OCI-LY7 (cell line): Measurements from ENCODE around the gene DIP2C. TPM values are rescaled to one million over a fixed set of nuclear protein-coding genes. Genes with fewer than 3 reads are reported as not detected.

ENCODE experiments used
- BruUV-seq: library from RNA; stranded (reverse); fragments of 400-500 nt; replicated peaks from 2 replicates; lab custom pipeline; 2021; lab: Mats Ljungman, UMichigan
- CTCF ChIA-PET: fragments of 300-600 bp; sonication (Branson Sonifier 250); formaldehyde crosslinking; loops from one replicate; lab custom pipeline; 2022; ENCODE audit warnings: antibody characterized with exemption; ENCODE audit not compliant: unreplicated experiment; lab: Charles Lee
- POLR2A ChIA-PET: fragments of 300-600 bp; sonication (Branson Sonifier 250); formaldehyde crosslinking; loops from one replicate; lab custom pipeline; 2022; ENCODE audit warnings: antibody characterized with exemption; lab: Charles Lee
- DNase-seq: peaks from one replicate; pipeline ENCODE4 v3.0.0-alpha.2; 2015; ENCODE audit warnings: low spot score
- H2AFZ ChIP-seq: fragments of 200-600 bp; sonication (generic), shearing (Covaris generic); 2 replicates; pipeline ENCODE4 v1.6.1; 2014; ENCODE audit warnings: mild to moderate bottlenecking, antibody characterized with exemption, low read length, moderate library complexity
- H3K27ac ChIP-seq: fragments of 200-600 bp; sonication (generic); 2 replicates; pipeline ENCODE4 v1.5.1; 2014; ENCODE audit warnings: mixed run types, low read depth, mild to moderate bottlenecking, moderate library complexity, low read length, inconsistent platforms; ENCODE audit not compliant: poor library complexity, severe bottlenecking
- H3K36me3 ChIP-seq: fragments of 200-600 bp; sonication (generic); 2 replicates; pipeline ENCODE4 v1.6.1; 2014; ENCODE audit warnings: mild to moderate bottlenecking, antibody characterized with exemption, low read length, moderate library complexity, mixed read lengths; ENCODE audit not compliant: insufficient read depth
- H3K4me1 ChIP-seq: fragments of 200-600 bp; sonication (generic); 2 replicates; pipeline ENCODE4 v1.5.1; 2014; ENCODE audit warnings: mild to moderate bottlenecking, low read length; ENCODE audit not compliant: insufficient read depth, poor library complexity, severe bottlenecking
- H3K4me2 ChIP-seq: fragments of 200-600 bp; sonication (generic); 2 replicates; pipeline ENCODE4 v1.6.1; 2014; ENCODE audit warnings: mild to moderate bottlenecking, low read length
- H3K4me3 ChIP-seq: fragments of 200-600 bp; sonication (generic); 2 replicates; pipeline ENCODE4 v1.5.1; 2014; ENCODE audit warnings: mild to moderate bottlenecking, low read depth, low read length; ENCODE audit not compliant: poor library complexity, severe bottlenecking
- H3K79me2 ChIP-seq: fragments of 200-600 bp; sonication (generic); 2 replicates; pipeline ENCODE4 v1.6.1; 2016; ENCODE audit warnings: low read depth, mild to moderate bottlenecking, low read length, moderate library complexity, mixed read lengths; ENCODE audit not compliant: insufficient read depth
- H3K9me2 ChIP-seq: fragments of 200-600 bp; sonication (generic); 2 replicates; pipeline ENCODE4 v1.6.1; 2016; ENCODE audit warnings: mild to moderate bottlenecking, low read length, mixed read lengths; ENCODE audit not compliant: insufficient read depth
- H3K9me3 ChIP-seq: fragments of 200-600 bp; sonication (generic); 2 replicates; pipeline ENCODE4 v1.6.1; 2014; ENCODE audit warnings: mild to moderate bottlenecking, mixed run types, low read length, mixed read lengths
- H4K20me1 ChIP-seq: fragments of 200-600 bp; sonication (generic); 2 replicates; pipeline ENCODE4 v1.6.1; 2014; ENCODE audit warnings: mild to moderate bottlenecking, antibody characterized with exemption, low read length, moderate library complexity, mixed read lengths; ENCODE audit not compliant: insufficient read depth
- EZH2phosphoT487 ChIP-seq: fragments of 200-600 bp; sonication (generic); IDR thresholded peaks from 2 replicates; pipeline ENCODE4 v1.6.1; 2018; ENCODE audit warnings: low read depth, borderline replicate concordance, mild to moderate bottlenecking, mixed run types, antibody characterized with exemption, low read length, moderate library complexity, mixed read lengths
- intact Hi-C: fragments of 100-400 bp; cut with micrococcal nuclease; formaldehyde crosslinking; loops from one replicate; pipeline ENCODE4 v1.10.0; 2022; ENCODE audit not compliant: unreplicated experiment
- total RNA-seq, 2 experiments: library from RNA; depleted of rRNA in 1 of 2; stranded (reverse); fragments of >200 nt in 1 of 2; shearing (Covaris generic) in 1 of 2; gene quantifications; 2 replicates each; pipeline ENCODE4 v1.2.3, GENCODE V29; 2014 to 2022
- TF ChIP-seq, protein P1 (sequence below): fragments of 200-600 bp; sonication (generic); conservative IDR thresholded peaks from 2 replicates; pipeline ENCODE4 v1.5.1; 2014; ENCODE audit warnings: mild to moderate bottlenecking, antibody characterized with exemption, low read length, moderate library complexity, mixed read lengths

DIP2C gene
- total RNA-seq, 2 experiments from 2014 or later = 10.9 to 29.5 TPM

DNA sequence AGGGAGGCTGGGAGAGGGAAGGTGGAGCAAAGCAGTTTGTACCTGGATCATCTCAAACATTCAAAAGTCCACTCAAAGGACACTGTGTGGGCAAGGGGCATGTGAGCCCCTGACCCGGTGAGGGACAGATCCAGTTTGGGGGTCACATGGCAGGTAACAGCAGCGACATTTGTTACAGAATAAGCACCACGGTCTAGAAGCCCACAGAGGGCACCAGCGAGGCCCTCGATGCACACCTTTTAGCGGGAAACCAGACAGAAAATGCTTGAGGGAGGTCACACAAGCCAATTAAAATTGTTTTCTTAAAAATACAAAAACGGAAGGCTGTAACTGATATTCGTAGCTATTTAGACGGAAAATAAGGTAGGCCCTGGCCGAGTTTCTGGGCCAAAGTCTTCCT is 409.8 kb downstream of the DIP2C start:
- Histone ChIP-seq H3K79me2 (no peaks in the 10 kb centered on the region), H2AFZ (no peak overlapping the region), H3K4me3 (no peak overlapping the region), H3K9me3 (no peaks in the 10 kb centered on the region), H3K27ac (no peak overlapping the region), H3K36me3 (peaks cover 73% of the 10 kb centered on the region), H3K4me1 (peaks cover 13% of the 10 kb centered on the region), H3K9me2 (no peaks in the 10 kb centered on the region), H3K4me2 (no peak overlapping the region), H4K20me1 (no peaks in the 10 kb centered on the region)
- DNase-seq = peak; percentile 43
- ChIA-PET CTCF (no interaction called here), POLR2A (no interaction called here)
- BruUV-seq = no TSS peak
- intact Hi-C loops = no loop called here
- TF ChIP-seq, protein P1, sequence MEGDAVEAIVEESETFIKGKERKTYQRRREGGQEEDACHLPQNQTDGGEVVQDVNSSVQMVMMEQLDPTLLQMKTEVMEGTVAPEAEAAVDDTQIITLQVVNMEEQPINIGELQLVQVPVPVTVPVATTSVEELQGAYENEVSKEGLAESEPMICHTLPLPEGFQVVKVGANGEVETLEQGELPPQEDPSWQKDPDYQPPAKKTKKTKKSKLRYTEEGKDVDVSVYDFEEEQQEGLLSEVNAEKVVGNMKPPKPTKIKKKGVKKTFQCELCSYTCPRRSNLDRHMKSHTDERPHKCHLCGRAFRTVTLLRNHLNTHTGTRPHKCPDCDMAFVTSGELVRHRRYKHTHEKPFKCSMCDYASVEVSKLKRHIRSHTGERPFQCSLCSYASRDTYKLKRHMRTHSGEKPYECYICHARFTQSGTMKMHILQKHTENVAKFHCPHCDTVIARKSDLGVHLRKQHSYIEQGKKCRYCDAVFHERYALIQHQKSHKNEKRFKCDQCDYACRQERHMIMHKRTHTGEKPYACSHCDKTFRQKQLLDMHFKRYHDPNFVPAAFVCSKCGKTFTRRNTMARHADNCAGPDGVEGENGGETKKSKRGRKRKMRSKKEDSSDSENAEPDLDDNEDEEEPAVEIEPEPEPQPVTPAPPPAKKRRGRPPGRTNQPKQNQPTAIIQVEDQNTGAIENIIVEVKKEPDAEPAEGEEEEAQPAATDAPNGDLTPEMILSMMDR = peak; percentile 68
- no peak for TF ChIP-seq EZH2phosphoT487

DNA sequence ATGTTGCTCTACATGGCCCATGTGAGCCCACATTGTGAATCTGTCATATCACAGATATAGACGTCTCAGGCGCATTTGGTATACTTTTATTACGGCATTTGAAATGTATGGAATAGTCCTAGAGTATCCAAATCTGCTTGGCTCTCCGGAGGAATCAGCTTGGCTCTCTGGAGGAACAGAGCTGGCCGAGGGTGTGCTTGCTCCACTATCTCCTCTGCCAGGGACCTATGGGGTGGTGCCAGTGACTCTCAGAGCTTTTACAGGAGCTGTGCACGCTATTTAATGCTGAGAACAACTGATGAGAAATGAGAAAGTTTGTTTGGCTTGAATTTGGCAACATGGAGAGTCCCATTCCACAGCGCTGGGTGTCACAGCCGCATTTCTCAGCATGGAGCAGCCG is 410.2 kb downstream of the DIP2C start:
- BruUV-seq = no TSS peak
- no peak overlapping the region for H3K4me2 ChIP-seq
- no peaks in the 10 kb centered on the region for H3K9me2 ChIP-seq
- H3K36me3 ChIP-seq = peaks cover 69% of the 10 kb centered on the region
- H2AFZ ChIP-seq = no peak overlapping the region
- H3K27ac ChIP-seq = no peak overlapping the region
- no peak for DNase-seq
- no peaks in the 10 kb centered on the region for H4K20me1 ChIP-seq
- POLR2A ChIA-PET = no interaction called here
- intact Hi-C loops = no loop called here
- CTCF ChIA-PET = no interaction called here
- no peak overlapping the region for H3K4me3 ChIP-seq
- peaks cover 9% of the 10 kb centered on the region for H3K4me1 ChIP-seq
- H3K9me3 ChIP-seq = no peaks in the 10 kb centered on the region
- no peaks in the 10 kb centered on the region for H3K79me2 ChIP-seq
- TF ChIP-seq EZH2phosphoT487 = no peak
- TF ChIP-seq, protein P1 = no peak

DNA sequence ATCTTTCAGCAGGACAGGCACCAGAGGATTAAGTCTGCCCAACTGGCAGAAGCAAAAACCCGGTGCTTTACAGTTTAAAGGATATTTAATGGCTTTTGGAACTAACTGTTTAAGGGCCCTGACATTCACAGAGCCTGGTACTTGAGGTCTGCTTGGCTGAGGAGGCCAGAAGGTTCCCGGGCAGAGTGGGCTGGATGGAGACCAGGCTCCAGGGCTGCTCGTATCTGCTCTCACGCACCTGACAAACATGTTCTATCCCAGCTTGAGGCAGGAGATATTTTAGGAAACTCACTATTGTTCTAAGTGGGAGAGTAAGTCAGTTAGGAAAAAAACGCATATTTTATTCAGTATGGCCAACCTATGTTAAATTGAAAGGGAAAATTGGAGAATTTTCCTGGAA is 410.8 kb downstream of the DIP2C start:
- intact Hi-C loops = no loop called here
- H3K9me3 ChIP-seq = no peaks in the 10 kb centered on the region
- ChIA-PET CTCF (no interaction called here), POLR2A (no interaction called here)
- no peak overlapping the region for H3K27ac ChIP-seq
- no peaks in the 10 kb centered on the region for H3K79me2 ChIP-seq
- peaks cover 4% of the 10 kb centered on the region for H3K4me1 ChIP-seq
- no peak for DNase-seq
- no peaks in the 10 kb centered on the region for H3K9me2 ChIP-seq
- peaks cover 63% of the 10 kb centered on the region for H3K36me3 ChIP-seq
- H4K20me1 ChIP-seq = no peaks in the 10 kb centered on the region
- H2AFZ ChIP-seq = no peak overlapping the region
- no TSS peak for BruUV-seq
- H3K4me3 ChIP-seq = no peak overlapping the region
- H3K4me2 ChIP-seq = no peak overlapping the region
- TF ChIP-seq EZH2phosphoT487 = no peak
- TF ChIP-seq, protein P1 = no peak
